Heart right ventricle (tissue), 16 donors: ENCODE results near the gene INSYN2A. TPM values are rescaled to one million over a fixed set of nuclear protein-coding genes. Genes with fewer than 3 reads are reported as not detected.

Source experiments
- ATAC-seq, 8 donors: fragments of 200-7000 bp; cut with Tn5 transposase; one replicate each; pipeline ENCODE4 v1.9.1; 2020; ENCODE audit warnings: mild to moderate bottlenecking in 8 of 8, moderate library complexity in 8 of 8, moderate number of reproducible peaks in 1 of 8
- DNase-seq, 2 donors: peaks; one replicate each; pipeline ENCODE4 v3.0.0-alpha.2; 2020
- H3K27ac ChIP-seq, 10 donors: fragments of 200-600 bp; sonication (generic) in 2 of 10; one replicate each; pipeline versions ENCODE4 v1.5.0 to v1.8.0; 2020 to 2022; ENCODE audit warnings: mild to moderate bottlenecking in 3 of 10
- H3K27me3 ChIP-seq, 7 donors: fragments of 200-600 bp; one replicate each; pipeline ENCODE4 v1.8.0; 2021 to 2022; ENCODE audit warnings: mild to moderate bottlenecking in 2 of 7
- H3K36me3 ChIP-seq, 9 donors: fragments of 200-600 bp; sonication (generic) in 1 of 9; one replicate each; pipeline versions ENCODE4 v1.5.0 to v1.8.0; 2020 to 2022; ENCODE audit warnings: mild to moderate bottlenecking in 2 of 9
- H3K4me1 ChIP-seq, 9 donors: fragments of 200-600 bp; sonication (generic) in 1 of 9; one replicate each; pipeline versions ENCODE4 v1.5.0 to v1.8.0; 2020 to 2022; ENCODE audit warnings: mild to moderate bottlenecking in 4 of 9
- H3K4me3 ChIP-seq, 10 donors: fragments of 200-600 bp; sonication (generic) in 2 of 10; one replicate each; pipeline versions ENCODE4 v1.5.0 to v1.8.0; 2020 to 2022; ENCODE audit warnings: mild to moderate bottlenecking in 7 of 10, moderate library complexity in 2 of 10
- H3K9me3 ChIP-seq, 11 donors: fragments of 200-600 bp in 10 of 11; sonication (generic) in 2 of 11; one replicate each; pipeline versions ENCODE4 v1.5.0 to v1.8.0; 2013 to 2022; ENCODE audit warnings: mild to moderate bottlenecking in 2 of 11, control low read depth in 1 of 11, moderate library complexity in 1 of 11
- WGBS, 2 donors: extraction: QIAGEN DNeasy Blood & Tissue Kit; methylation state at CpG; one replicate each; pipeline ENCODE4 v1.1.7; 2013; ENCODE audit warnings: inconsistent platforms in 1 of 2; 5-methylcytosine and 5-hydroxymethylcytosine counted together
- intact Hi-C, 10 donors: fragments of 100-400 bp; cut with DNase I; formaldehyde crosslinking; loops; one replicate each; pipeline versions ENCODE4 v1.11.1 to v1.14.2; 2022
- polyA plus RNA-seq, 2 donors: library from polyadenylated mRNA; stranded (reverse); fragments of 200-250 nt; gene quantifications; one replicate each; pipeline ENCODE4 v1.2.3, GENCODE V29; 2013
- total RNA-seq, 10 donors: library from RNA; stranded (reverse); fragmentation: NEBNext Ultra II Directional in 3 of 10; extraction: Animal tissue kit (Norgen Biotek cat#: 25700) in 3 of 10; gene quantifications; one replicate each; pipeline versions ENCODE4 v1.2.1 to v1.2.4, GENCODE V29; 2021 to 2023
- TF ChIP-seq, protein P1 (sequence below), 9 donors: fragments of 200-600 bp; sonication (generic) in 2 of 9; IDR thresholded peaks; one replicate each; pipeline versions ENCODE4 v1.5.0 to v1.8.0; 2021 to 2022; ENCODE audit warnings: antibody characterized with exemption in 9 of 9, mild to moderate bottlenecking in 5 of 9, moderate library complexity in 1 of 9
- donor health status: Arrhythmogenic right ventricular cardiomyopathy.
- donor health status: ischemic (EF 13 %, LVEDD 7.1; RV severe dilation, severe dysfunction).
- donor health status: healthy with polysubstance abuse.
- donor health status: DM: no; HTN: yes; CAD: no.
- donor health status: DM: no; HTN: no; CAD: no.
- donor health status: ischemic (EF 25% LVEDD 6.9; RV normal size, moderate dysfunction).
- donor health status: ischemic (EF 25% LVEDD 5.7; RV mildly dilated, moderate dysfunction).
- donor health status: healthy.
- donor health status: DM: yes; HTN: yes; CAD: no.
- donor health status: Ischemic cardiomyopathy.
- donor health status: ischemic (EF 35%, LVEDD 5.7; RV mildly dilated, moderate dysfunction).
- donor health status: nonischemic (EF 11% LVEDD 7.7; RV severe dilation, severe dysfunction).
- donor health status: DM: yes; HTN: yes; CAD: no.
- donor health status: PGD.
- donor health status: ischemic (EF 29% LVEDD 5.4; RV normal size, mild dysfunction).
- donor health status: nonischemic (EF 23%, LVEDD 6.1; RV moderate dilation, normal function).

The INSYN2A gene
- total and polyA plus RNA-seq, 12 donors = 0.01 to 0.19 (median 0.15) TPM; not detected in 6

DNA sequence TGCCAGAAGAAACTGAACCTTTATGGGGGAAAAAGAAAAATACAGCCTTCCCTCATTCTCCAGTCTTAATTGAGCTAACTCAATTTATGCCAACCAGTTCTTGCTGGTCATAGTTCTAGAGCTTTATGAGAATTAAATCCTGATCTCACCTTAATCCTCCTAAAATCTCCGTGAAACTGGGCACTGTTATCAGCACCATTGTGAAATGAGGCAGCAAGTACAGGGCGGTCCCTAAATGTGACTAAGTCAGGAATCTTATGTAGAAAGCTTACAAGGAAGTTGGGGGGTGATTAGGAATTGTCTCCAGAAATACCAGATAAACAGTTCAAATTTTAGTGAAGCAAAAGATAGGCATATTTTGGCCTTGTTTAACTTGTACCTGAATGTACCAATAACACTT lies 10.7 kb upstream of the INSYN2A start:
- no peak for ATAC-seq
- TF ChIP-seq, protein P1, sequence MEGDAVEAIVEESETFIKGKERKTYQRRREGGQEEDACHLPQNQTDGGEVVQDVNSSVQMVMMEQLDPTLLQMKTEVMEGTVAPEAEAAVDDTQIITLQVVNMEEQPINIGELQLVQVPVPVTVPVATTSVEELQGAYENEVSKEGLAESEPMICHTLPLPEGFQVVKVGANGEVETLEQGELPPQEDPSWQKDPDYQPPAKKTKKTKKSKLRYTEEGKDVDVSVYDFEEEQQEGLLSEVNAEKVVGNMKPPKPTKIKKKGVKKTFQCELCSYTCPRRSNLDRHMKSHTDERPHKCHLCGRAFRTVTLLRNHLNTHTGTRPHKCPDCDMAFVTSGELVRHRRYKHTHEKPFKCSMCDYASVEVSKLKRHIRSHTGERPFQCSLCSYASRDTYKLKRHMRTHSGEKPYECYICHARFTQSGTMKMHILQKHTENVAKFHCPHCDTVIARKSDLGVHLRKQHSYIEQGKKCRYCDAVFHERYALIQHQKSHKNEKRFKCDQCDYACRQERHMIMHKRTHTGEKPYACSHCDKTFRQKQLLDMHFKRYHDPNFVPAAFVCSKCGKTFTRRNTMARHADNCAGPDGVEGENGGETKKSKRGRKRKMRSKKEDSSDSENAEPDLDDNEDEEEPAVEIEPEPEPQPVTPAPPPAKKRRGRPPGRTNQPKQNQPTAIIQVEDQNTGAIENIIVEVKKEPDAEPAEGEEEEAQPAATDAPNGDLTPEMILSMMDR (IDR thresholded peaks at IDR 0.05) = no peak

DNA sequence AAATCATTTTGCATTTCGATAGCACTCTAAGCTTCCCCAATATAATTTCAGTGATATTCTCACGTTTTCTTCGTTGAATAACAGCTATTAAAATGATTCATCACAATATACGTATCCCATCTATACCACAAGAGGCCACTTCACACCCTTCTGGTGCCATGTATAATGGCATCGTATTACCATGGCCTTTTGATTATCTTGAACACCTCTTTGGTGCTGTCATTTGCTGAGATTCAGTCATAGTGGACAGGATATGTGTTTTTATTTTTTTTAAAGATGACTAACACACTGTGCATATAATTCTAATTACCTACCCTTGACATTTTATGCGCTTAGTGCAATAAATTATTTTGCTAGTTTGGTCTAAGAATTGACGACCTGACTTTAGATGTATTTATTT lies 6.7 kb upstream of the INSYN2A start:
- intact Hi-C loops = no loop called here
- TF ChIP-seq, protein P1 (IDR thresholded peaks at IDR 0.05) = no peak
- 95 to 96% methylated on average over 7 of the region's 7 CpGs for WGBS, 2 donors
- Histone ChIP-seq H3K4me3 (no peak overlapping the region), H3K9me3 (no peaks in the 10 kb centered on the region), H3K27me3 (no peaks in the 10 kb centered on the region), H3K4me1 (no peaks in the 10 kb centered on the region), H3K36me3 (peaks cover 0 to 20% (median 0%) of the 10 kb centered on the region in 9 donors), H3K27ac (no peak overlapping the region)
- ATAC-seq (no peak), DNase-seq (no peak)

More for the DNA sequence above, 10.7 kb upstream of the INSYN2A start:
- Histone ChIP-seq H3K36me3 (peaks cover 0 to 11% (median 0%) of the 10 kb centered on the region in 9 donors), H3K27me3 (no peaks in the 10 kb centered on the region), H3K4me3 (no peak overlapping the region), H3K27ac (no peak overlapping the region), H3K4me1 (no peaks in the 10 kb centered on the region), H3K9me3 (no peaks in the 10 kb centered on the region)
- DNase-seq = no peak
- WGBS, 2 donors = 91 to 92% methylated on average over 2 of the region's 2 CpGs
- intact Hi-C loops = no loop called here

DNA sequence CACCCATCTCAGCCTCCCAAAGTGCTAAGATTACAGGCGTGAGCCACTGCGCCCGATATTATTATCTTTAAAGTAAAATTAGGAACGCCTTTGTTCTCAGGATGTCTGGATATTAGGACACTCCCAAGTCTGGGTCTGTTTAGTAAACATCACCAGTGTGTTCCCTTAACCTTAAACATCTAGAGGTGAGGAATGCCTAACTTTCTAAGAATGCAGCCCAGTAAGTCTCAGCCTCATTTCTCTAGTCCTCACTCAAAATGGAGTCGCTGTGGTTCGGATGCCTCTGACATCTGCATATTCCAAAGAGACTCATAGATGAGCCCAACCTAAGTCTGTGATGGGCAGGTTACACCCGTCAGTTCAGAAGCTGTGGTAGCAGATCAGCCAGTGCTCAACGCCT lies 4.3 kb upstream of the INSYN2A start:
- Histone ChIP-seq H3K9me3 (no peaks in the 10 kb centered on the region), H3K36me3 (peaks cover 0 to 20% (median 0%) of the 10 kb centered on the region in 9 donors), H3K27me3 (peaks cover 0 to 18% (median 0%) of the 10 kb centered on the region in 7 donors), H3K27ac (no peak overlapping the region), H3K4me3 (no peak overlapping the region), H3K4me1 (peaks cover 0 to 12% (median 6%) of the 10 kb centered on the region in 9 donors)
- intact Hi-C loops = no loop called here
- TF ChIP-seq, protein P1 (IDR thresholded peaks at IDR 0.05) = no peak
- no peak for DNase-seq
- ATAC-seq = no peak
- 95 to 97% methylated on average over 8 of the region's 8 CpGs for WGBS, 2 donors

DNA sequence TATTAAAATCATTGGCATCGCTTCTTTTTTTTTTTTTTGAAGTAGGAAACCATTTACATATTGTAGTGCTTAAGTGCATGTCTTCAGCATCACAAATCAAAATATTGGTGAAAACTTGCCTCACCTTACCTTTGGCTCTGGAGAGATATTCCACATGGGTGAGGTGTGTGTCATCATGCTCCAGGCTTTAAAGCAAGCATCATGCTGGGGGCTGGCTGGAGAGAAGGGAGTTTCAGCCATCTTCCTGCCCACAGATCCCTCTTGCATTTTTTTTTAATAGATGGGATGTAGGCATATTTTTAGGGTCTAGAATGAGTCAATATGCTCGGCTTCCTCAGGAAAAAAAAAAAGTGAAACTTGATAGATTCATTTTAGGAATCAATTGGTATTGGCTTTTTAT lies 2.3 kb upstream of the INSYN2A start:
- intact Hi-C loops = no loop called here
- H3K4me1 ChIP-seq = peaks cover 5 to 26% (median 19%) of the 10 kb centered on the region in 9 donors
- DNase-seq (no peak), ATAC-seq (no peak)
- H3K36me3 ChIP-seq = peaks cover 0 to 16% (median 0%) of the 10 kb centered on the region in 9 donors
- H3K4me3 ChIP-seq = no peak overlapping the region
- peaks cover 0 to 35% (median 0%) of the 10 kb centered on the region in 7 donors for H3K27me3 ChIP-seq
- WGBS, 2 donors = 89 to 91% methylated on average over 2 of the region's 2 CpGs
- no peaks in the 10 kb centered on the region for H3K9me3 ChIP-seq
- no peak overlapping the region for H3K27ac ChIP-seq
- TF ChIP-seq, protein P1 (IDR thresholded peaks at IDR 0.05) = no peak
